ENCODE measurements around the gene EXOC3.
"Not testable (repeated sequence)": the region's sequence is repeated elsewhere in the genome, so short reads cannot be mapped to it uniquely, and the experiment has no call there.

Gene EXOC3

DNA sequence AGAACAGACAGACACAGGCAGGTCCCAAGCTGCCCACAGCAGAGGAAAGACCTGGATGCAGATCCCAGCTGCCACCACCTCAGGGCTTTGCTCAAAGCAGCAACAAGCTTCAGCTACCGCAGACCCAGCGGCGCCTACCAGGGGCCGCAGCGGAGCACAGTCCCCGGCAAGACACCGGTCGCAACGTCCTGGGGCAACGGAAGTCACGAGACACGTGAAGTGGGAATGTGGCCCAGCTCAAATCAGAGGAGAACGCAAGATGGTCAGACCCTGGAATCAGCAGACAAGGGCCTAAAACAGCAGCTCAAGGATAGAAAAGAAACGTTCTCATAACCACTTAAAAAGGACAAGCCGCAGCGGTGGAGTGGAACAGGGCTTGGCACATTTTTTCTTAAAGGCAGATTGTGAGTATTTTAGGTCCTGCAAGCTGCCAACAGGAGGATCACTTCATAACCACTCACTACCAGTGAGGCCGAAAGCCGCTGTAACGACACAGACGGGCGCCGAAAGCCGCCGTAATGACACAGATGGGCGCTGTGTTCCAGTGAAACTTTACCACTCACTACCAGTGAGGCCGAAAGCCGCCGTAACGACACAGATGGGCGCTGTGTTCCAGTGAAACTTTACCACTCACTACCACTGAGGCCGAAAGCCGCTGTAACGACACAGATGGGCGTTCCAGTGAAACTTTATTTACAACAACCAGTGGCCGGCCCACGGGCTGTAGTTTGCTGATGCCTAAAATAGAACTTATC is 59.5 kb downstream of the EXOC3 start:
- no peak for DNase-seq (ENCODE audit: low read depth)

DNA sequence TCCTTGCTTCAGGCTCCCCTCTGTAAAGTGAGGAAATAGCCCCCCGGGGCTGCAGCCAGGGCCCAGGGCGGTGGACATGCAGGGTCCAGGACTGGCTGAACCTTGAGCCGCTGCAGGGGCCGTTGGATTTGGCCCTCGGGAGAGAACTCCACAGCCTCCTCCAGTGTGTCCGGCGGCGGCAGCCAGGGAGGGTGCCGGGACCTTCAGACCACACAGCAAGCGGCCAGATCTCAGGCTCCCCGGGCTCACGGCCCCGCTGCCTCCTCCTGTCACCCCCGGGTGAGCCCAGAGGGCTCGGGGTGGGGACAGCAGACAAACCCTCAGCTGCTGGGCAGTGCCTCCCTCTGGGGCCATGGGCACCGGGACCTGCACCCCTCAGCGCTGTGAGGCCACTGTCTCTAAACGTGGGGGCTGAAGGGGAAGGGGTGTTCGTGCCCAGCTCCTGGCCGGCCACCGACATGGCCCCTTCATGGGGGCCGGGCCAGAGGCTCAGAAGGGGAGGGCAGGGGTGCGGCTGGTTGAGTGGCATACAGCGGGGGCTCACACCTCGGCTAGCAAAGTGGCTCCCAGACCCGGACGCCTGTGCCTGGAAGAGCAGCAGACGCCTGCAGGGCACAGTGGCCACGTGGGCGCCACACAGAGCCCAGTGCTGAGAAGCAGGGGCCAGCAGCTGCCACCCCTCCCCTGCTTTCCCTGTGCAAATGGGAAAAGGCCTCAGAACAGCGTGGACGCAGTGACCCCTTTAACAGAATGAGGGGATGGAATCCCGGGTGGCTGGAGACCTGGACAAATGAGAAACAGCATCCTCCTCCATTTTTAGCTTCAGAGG is 61.6 kb downstream of the EXOC3 start:
- no peak for DNase-seq (ENCODE audit: low read depth)

DNA sequence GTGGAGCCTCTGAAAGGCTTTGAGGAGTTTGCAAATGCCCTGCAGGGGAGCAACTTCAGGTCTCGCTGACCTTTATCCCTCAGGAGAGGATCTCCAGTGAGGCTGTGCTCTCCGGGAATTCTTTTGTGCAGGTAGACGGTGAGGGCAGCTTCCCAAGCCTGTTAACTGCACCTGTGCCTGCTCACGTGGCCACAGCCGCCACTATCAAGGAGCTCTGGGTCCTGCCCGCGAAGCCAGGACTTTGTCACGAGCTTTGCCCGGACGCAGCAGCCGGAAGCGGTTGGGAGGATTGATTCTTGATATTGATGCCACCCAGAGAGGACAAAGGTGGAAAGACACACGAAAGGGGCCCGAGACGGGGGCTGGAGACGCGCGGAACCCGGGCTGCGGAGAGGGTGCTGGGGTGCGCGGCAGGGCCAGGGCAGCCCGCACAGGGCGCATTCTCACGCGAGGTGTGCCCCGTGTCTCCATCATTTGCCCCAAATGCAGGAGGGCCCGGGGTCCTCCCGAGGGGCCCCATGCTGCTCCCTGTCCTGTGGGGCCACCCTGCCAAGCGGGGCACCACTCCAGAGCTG is 63.1 kb downstream of the EXOC3 start:
- DNase-seq (ENCODE audit: low read depth) = no peak

DNA sequence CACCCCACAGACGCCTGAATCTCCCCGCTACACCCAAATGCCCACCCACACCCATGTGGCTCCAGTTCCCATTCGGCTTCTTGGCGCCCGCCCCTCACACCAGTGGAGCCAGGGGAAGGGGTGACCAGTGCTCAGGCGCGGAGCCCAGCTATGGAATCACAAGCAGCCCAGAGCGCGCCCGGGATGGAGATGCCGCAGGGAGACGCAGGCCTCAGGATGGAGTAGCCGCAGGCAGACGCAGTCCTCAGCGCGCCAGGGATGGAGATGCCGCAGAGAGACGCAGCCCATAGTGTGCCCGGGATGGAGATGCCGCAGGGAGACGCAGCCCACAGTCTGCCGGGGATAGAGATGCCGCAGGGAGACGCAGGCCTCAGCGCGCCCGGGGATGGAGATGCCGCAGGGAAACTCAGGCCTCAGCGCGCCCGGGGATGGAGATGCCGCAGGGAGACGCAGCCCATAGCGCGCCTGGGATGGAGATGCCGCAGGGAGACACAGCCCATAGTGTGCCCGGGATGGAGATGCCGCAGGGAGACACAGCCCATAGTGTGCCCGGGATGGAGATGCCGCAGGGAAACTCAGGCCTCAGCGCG is 65.1 kb downstream of the EXOC3 start:
- not testable (repeated sequence) for DNase-seq (ENCODE audit: low read depth)

DNA sequence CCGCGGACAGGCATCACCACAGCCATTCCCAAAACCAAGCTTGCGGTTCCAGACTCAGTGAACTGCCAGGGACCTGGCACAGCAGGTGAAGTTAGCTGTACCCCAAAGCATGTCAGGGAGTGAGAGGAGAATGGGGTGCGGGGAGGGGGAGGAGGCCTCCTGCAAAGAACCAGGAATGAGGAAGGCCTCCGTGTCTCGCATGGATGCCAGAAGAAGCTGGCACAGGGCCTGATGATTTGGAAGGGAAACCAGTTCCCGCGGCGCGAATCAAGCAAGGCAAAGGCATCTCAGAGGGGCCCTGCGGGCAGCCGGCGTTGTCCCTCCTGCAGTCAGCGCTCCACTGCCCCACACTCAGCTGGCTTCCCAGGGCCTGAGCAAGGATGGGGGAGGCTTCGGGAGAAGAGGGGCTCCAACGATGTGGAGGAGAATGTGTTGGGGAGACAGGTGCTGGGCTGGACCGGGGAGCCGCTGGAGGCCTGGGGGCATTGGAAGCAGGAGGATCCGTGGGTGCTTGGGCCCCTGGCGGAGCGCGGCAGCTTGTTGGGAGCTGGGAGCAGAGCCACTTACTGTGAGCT is 66.7 kb downstream of the EXOC3 start:
- DNase-seq (ENCODE audit: low read depth) = no peak

DNA sequence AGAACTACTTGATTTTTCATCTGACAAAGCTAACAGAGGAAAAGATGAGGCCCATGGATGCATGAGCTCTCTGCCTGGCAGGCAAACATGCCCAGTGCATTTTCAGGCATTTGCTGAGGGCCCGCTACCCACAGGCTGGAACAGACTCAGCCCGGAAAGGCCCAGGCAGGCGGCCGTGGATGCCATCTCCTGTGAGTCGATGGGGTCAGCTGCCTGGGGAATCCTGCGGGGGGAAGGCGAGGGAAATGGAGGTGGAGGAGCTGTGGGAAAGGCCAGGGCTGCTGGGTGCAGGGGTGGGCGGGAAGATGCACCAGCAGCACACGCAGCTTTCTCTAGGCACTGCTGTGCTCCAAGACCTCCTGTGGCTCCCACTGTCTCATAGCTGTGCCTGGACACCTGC is 67.5 kb downstream of the EXOC3 start:
- no peak for DNase-seq (ENCODE audit: low read depth)

DNA sequence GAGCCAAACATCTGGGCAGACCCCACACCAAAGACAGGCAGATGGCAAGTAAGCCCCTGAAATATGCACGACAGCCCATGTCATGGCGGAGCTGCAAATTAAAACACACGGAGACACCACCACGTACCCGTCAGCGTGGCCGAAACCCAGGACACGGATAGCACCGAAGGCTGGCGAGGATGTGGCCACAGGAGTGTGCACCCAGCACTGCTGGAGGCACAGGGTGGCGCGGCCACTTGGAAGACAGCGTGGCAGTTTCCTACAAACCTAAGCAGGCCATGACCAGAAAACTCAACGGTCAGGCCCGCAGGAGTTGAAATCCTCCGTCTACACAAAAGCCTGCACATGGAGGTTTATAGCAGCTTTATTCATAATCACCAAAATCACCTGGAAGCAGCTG is 68.5 kb downstream of the EXOC3 start:
- no peak for DNase-seq (ENCODE audit: low read depth)

DNA sequence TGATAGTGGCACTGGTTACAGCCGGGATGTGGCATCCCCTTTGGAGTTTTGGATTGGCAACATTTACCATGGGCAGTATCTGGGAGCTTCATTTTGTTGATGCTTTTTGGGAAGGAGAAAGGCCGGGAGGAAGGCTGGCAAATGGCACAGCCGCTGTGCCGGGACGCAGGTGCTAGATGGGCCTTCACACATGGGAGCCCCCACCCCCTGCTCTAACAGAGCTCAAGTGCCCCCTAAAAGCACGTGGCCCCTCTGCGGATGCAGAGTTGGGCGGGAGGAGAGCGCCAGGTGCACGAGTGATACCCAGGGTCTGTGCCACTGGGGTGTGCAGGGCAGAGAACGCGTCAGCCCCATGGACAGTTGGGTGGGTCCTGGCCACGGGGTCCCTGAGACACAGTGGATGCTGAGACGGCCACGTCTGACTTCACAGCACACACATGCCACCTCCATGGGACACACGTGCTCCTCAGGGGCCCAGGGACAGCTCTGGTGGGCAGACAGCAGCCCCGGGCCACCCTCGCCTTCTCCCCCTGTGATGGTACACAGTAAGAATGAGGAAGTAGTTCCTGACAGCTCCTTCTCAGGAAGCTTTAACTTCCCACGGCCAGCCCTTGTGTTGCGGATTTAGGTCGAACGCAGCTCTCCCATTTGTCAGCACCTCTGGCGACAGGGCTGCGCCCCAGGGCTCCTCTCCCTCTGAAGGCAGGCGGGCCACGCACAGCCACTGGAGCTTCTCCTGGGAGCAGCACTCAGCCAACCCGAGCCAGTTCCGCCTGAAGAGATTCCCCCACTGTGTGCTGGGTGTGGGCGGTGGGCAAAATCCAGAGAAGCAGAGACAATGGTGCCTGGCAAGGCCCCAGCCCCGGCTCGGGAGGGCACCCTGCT is 70.5 kb downstream of the EXOC3 start:
- DNase-seq (ENCODE audit: low read depth) = no peak

DNA sequence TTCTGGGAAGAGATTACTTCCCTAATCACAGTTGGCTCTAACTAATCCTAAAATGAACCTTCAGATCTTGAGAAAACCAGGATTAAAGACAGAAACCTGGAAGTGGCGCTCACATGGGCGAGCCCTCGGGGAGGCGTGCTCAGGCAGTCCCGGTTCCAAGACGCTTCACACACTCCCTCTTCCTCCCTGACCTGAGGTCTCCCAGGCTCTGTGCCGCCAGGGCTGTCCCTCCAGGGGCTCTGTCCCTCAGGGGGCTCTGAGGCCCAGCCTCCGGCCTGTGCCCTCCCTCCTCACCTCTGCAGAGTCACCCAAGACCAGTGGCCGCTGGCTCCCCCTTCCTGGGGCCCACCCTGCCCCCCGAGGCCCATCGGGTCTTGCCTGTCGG is 71.1 kb downstream of the EXOC3 start:
- DNase-seq (ENCODE audit: low read depth) = no peak

DNA sequence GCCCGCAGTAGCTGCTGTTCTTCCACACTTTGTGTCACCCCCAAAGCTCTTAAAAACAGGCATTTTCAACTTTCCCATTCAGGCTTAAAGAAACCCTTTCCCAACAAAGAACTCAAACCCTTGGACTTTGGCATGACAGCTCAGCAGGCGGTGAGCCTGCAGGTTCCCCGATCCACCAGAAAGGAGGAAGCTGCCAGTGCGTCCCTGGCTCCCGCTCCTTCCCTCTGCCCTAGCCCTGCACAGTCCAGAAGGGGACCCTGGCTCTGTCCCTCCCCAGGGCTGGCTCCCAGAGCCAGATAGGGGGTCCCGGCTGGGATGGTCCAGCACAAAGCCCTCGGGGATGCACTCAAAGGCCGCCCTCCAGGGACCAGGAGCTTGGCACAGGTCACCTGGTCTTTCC is 71.7 kb downstream of the EXOC3 start:
- DNase-seq (ENCODE audit: low read depth) = no peak

DNA sequence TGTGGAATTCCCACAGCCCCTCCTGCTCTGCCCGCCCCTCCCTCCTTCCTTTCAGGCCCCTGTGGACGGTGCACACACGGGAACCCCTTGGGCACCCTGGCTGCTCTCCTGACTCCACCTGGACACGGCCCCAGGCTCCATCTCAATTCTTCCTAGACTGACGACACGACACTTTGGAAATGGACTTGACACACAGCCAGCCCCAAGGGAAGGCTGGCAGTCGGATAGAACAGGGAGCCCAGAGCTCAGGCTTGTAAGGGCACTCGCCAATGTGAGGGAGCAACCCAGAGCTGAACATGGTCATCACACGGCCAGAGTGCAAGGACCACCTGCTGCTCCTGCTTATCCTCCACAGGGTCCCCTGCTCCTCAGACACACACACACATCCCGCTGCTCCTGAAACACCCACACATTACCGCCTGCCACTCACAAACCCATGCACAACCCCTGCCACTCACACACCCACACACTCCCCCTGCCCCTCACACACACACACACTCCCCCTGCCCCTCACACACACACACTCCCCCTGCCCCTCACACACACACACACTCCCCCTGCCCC is 72.4 kb downstream of the EXOC3 start:
- no peak for DNase-seq (ENCODE audit: low read depth)

DNA sequence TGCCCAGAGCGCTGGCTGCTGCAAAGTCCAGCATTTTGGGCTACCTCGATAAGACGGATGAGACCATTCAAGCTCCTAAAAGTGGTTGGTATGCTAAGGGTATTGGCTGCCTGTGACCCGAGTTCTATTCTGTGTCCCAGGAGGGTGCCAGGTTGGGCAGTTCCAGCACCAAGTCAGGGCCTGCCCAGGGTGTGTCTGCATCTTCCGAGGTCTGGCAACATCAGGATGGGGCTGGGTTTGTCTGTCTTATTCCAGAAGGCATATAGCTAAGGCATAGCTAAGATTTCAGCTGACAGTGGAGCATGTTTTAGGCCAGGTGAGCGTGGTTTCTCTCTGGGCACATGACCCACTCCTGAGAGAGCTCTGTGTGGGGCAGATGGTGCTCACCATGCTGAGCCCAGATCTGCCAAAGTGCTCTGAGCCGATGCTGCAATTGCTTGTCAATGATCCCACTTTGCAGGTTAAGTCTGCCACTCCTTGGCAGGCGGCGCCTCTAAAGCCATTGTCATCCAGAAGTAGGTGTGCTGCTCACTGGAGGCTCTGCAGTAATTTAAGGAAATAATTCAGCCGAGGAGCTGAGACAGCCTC is 73.5 kb downstream of the EXOC3 start:
- no peak for DNase-seq (ENCODE audit: low read depth)

All from GM04504 (cell line).